Measurements from ENCODE around the gene SRSF11. TPM values are rescaled to one million over a fixed set of nuclear protein-coding genes. Genes with fewer than 3 reads are reported as not detected.
"Not testable (repeated sequence)": the region's sequence is repeated elsewhere in the genome, so short reads cannot be mapped to it uniquely, and the experiment has no call there.

The SRSF11 gene
- 78.9 and 92.0 TPM in 2 replicates for total RNA-seq (2014; rRNA removed; shearing (Covaris generic))

GRCh38 chr1:70221238-70222121 is at the start of gene SRSF11:
TSS of gene SRSF11 (plus strand) at chr1:70221380. CDS start at chr1:70221637, 257 bp downstream.
- DNase-seq (ENCODE audit: low spot score): peak; percentile 83

GRCh38 chr1:70171512-70171911 is 49.7 kb upstream of the SRSF11 start:
- no peak for DNase-seq (ENCODE audit: low spot score)

- DNase-seq (ENCODE audit: low spot score): not testable (repeated sequence)
Measured at GRCh38 chr1:70185181-70185580, 36.0 kb upstream of the SRSF11 start.

GRCh38 chr1:70188522-70188921 is 32.7 kb upstream of the SRSF11 start:
- DNase-seq (ENCODE audit: low spot score): no peak

- no peak for DNase-seq (ENCODE audit: low spot score)
Measured at GRCh38 chr1:70190180-70190579, 31.0 kb upstream of the SRSF11 start.

- DNase-seq (ENCODE audit: low spot score): not testable (repeated sequence)
Measured at GRCh38 chr1:70192446-70192845, 28.7 kb upstream of the SRSF11 start.

- no peak for DNase-seq (ENCODE audit: low spot score)
Measured at GRCh38 chr1:70194601-70195000, 26.6 kb upstream of the SRSF11 start.

GRCh38 chr1:70195342-70195741 is 25.8 kb upstream of the SRSF11 start:
- DNase-seq (ENCODE audit: low spot score): no peak

GRCh38 chr1:70196333-70196732 is 24.8 kb upstream of the SRSF11 start:
- DNase-seq (ENCODE audit: low spot score): no peak

GRCh38 chr1:70200065-70200464 is 21.1 kb upstream of the SRSF11 start:
- DNase-seq (ENCODE audit: low spot score): no peak

GRCh38 chr1:70202173-70202758 is 18.9 kb upstream of the SRSF11 start:
- no peak for DNase-seq (ENCODE audit: low spot score)

- DNase-seq (ENCODE audit: low spot score): no peak
Measured at GRCh38 chr1:70204139-70204538, 17.0 kb upstream of the SRSF11 start.

GRCh38 chr1:70204600-70204999 is 16.6 kb upstream of the SRSF11 start:
- DNase-seq (ENCODE audit: low spot score): no peak

- DNase-seq (ENCODE audit: low spot score): no peak
Measured at GRCh38 chr1:70205071-70205433, 16.1 kb upstream of the SRSF11 start.

- peak; percentile 89 for DNase-seq (ENCODE audit: low spot score)
Measured at GRCh38 chr1:70205434-70206118, 15.6 kb upstream of the SRSF11 start, which contains the start of gene LRRC40. TSS of gene LRRC40 (minus strand) at chr1:70205579. CDS start at chr1:70205540, 39 bp downstream.

GRCh38 chr1:70206833-70207232 is 14.3 kb upstream of the SRSF11 start:
- DNase-seq (ENCODE audit: low spot score): not testable (repeated sequence)

- no peak for DNase-seq (ENCODE audit: low spot score)
Measured at GRCh38 chr1:70207492-70207891, 13.7 kb upstream of the SRSF11 start.

- no peak for DNase-seq (ENCODE audit: low spot score)
Measured at GRCh38 chr1:70208292-70208691, 12.9 kb upstream of the SRSF11 start.

- no peak for DNase-seq (ENCODE audit: low spot score)
Measured at GRCh38 chr1:70210820-70211219, 10.4 kb upstream of the SRSF11 start.

GRCh38 chr1:70211541-70211940 is 9.6 kb upstream of the SRSF11 start:
- no peak for DNase-seq (ENCODE audit: low spot score)

GRCh38 chr1:70220015-70220414 is 1.2 kb upstream of the SRSF11 start:
- DNase-seq (ENCODE audit: low spot score): no peak

- no peak for DNase-seq (ENCODE audit: low spot score)
Measured at GRCh38 chr1:70220517-70221237, 503 bp upstream of the SRSF11 start.
